MCF 10A (cell line): Measurements from ENCODE around the gene RAB29. TPM values are rescaled to one million over a fixed set of nuclear protein-coding genes. Genes with fewer than 3 reads are reported as not detected.

Source experiments
- BruUV-seq: library from RNA; stranded (reverse); fragments of 400-500 nt; replicated peaks from 2 replicates; lab custom pipeline; 2021; lab: Mats Ljungman, UMichigan
- CTCF ChIA-PET: fragments of 300-600 bp; sonication (Branson Sonifier 250); formaldehyde crosslinking; extraction: SDS; loops from one replicate; lab custom pipeline; 2021; ENCODE audit warnings: antibody characterized with exemption, inconsistent platforms; lab: Yijun Ruan, JAX
- POLR2A ChIA-PET: fragments of 300-600, 350-650 bp; sonication (Branson Sonifier 250); formaldehyde crosslinking; extraction: SDS; loops from one replicate; lab custom pipeline; 2020; ENCODE audit warnings: antibody characterized with exemption, inconsistent platforms; lab: Yijun Ruan, JAX
- DNase-seq: peaks from one replicate; pipeline ENCODE4 v3.0.0-alpha.2; 2018; ENCODE audit not compliant: unreplicated experiment
- H3K27ac Mint-ChIP-seq: one replicate; pipeline ENCODE4 v1.8.0; 2022; ENCODE audit warnings: mild to moderate bottlenecking, low read depth, mixed read lengths; ENCODE audit not compliant: unreplicated experiment
- H3K27me3 Mint-ChIP-seq: one replicate; pipeline ENCODE4 v1.8.0; 2022; ENCODE audit warnings: mixed read lengths; ENCODE audit not compliant: insufficient read depth, unreplicated experiment
- H3K36me3 Mint-ChIP-seq: one replicate; pipeline ENCODE4 v1.8.0; 2022; ENCODE audit warnings: mild to moderate bottlenecking, moderate library complexity, mixed read lengths; ENCODE audit not compliant: insufficient read depth, unreplicated experiment
- H3K4me1 Mint-ChIP-seq: one replicate; pipeline ENCODE4 v1.8.0; 2022; ENCODE audit warnings: mixed read lengths; ENCODE audit not compliant: insufficient read depth, unreplicated experiment
- H3K4me3 Mint-ChIP-seq: one replicate; pipeline ENCODE4 v1.8.0; 2022; ENCODE audit warnings: mild to moderate bottlenecking, moderate library complexity, mixed read lengths; ENCODE audit not compliant: unreplicated experiment
- H3K9me3 Mint-ChIP-seq: one replicate; pipeline ENCODE4 v1.8.0; 2022; ENCODE audit warnings: mixed read lengths; ENCODE audit not compliant: unreplicated experiment
- CTCF ChIP-seq: fragments of 200-600 bp; IDR thresholded peaks from one replicate; pipeline ENCODE4 v1.8.0; 2022; ENCODE audit warnings: antibody characterized with exemption, mild to moderate bottlenecking; ENCODE audit not compliant: unreplicated experiment
- intact Hi-C: fragments of 100-400 bp; cut with micrococcal nuclease; formaldehyde crosslinking; loops from 2 replicates; pipeline ENCODE4 v1.14.1; 2022
- total RNA-seq: library from RNA; stranded (reverse); gene quantifications from 2 replicates; pipeline ENCODE4 v1.2.3, GENCODE V29; 2022

The RAB29 gene
- total RNA-seq, 1 experiment from 2014 or later = 33.6 TPM

- TF ChIP-seq CTCF = no peak
- BruUV-seq = no TSS peak
- Mint-ChIP-seq H3K4me3 (no peak overlapping the region), H3K9me3 (no peaks in the 10 kb centered on the region), H3K36me3 (peaks cover 13% of the 10 kb centered on the region), H3K27me3 (no peaks in the 10 kb centered on the region), H3K4me1 (peaks cover 22% of the 10 kb centered on the region), H3K27ac (no peak overlapping the region)
- intact Hi-C loops = no loop called here
- ChIA-PET CTCF (interaction anchor here (0.6 to 6.4 kb wide), 6 partner anchors 12 to 547 kb away, joined by 3 to 54 read pairs (median 5); partner anchors contain the start of gene RAB29), POLR2A (interaction anchor here (0.6 to 1.8 kb wide), 5 partner anchors 8 to 55 kb away, joined by 3 to 6 read pairs (median 5); partner anchors contain the start of gene SLC41A1)
- DNase-seq = no peak
Observed at GRCh38 chr1:205803986-205804385, 28.7 kb upstream of the RAB29 start.

- H3K4me1 Mint-ChIP-seq = peaks cover 26% of the 10 kb centered on the region
- H3K36me3 Mint-ChIP-seq = peaks cover 6% of the 10 kb centered on the region
- intact Hi-C loops = no loop called here
- no peak for DNase-seq
- no peak for TF ChIP-seq CTCF
- no TSS peak for BruUV-seq
- ChIA-PET POLR2A (interaction anchor here (0.6 kb wide), 1 partner anchor 1251 kb away, joined by 3 read pairs; the partner anchor contains the start of gene PFKFB2), CTCF (interaction anchor here (1.0 kb wide), 2 partner anchors 10 to 106 kb away, joined by 3 to 4 read pairs; no protein-coding TSS in a partner anchor)
- H3K27ac Mint-ChIP-seq = no peak overlapping the region
- H3K27me3 Mint-ChIP-seq = no peaks in the 10 kb centered on the region
- H3K4me3 Mint-ChIP-seq = no peak overlapping the region
- H3K9me3 Mint-ChIP-seq = no peaks in the 10 kb centered on the region
Observed at GRCh38 chr1:205802060-205802459, 26.8 kb upstream of the RAB29 start.

GRCh38 chr1:205800981-205801703, 25.9 kb upstream of the RAB29 start:
- H3K36me3 Mint-ChIP-seq = peaks cover 6% of the 10 kb centered on the region
- no peak overlapping the region for H3K4me3 Mint-ChIP-seq
- intact Hi-C loops = no loop called here
- H3K27ac Mint-ChIP-seq = no peak overlapping the region
- no peak for DNase-seq
- no peak for TF ChIP-seq CTCF
- H3K4me1 Mint-ChIP-seq = peaks cover 24% of the 10 kb centered on the region
- CTCF ChIA-PET = interaction anchor here (0.6 to 1.9 kb wide), 5 partner anchors 9 to 176 kb away, joined by 3 to 14 read pairs (median 4); no protein-coding TSS in a partner anchor
- no TSS peak for BruUV-seq
- no peaks in the 10 kb centered on the region for H3K9me3 Mint-ChIP-seq
- H3K27me3 Mint-ChIP-seq = no peaks in the 10 kb centered on the region
- POLR2A ChIA-PET = interaction anchor here (0.6 kb wide), 1 partner anchor 1252 kb away, joined by 3 read pairs; the partner anchor contains the start of gene PFKFB2

GRCh38 chr1:205800427-205800826, 25.1 kb upstream of the RAB29 start:
- no peak for TF ChIP-seq CTCF

More at GRCh38 chr1:205800427-205800826, 25.1 kb upstream of the RAB29 start:
- no peaks in the 10 kb centered on the region for H3K27me3 Mint-ChIP-seq
- BruUV-seq = no TSS peak
- H3K4me1 Mint-ChIP-seq = peaks cover 17% of the 10 kb centered on the region
- no peak for DNase-seq
- ChIA-PET CTCF (interaction anchor here (0.6 to 1.9 kb wide), 4 partner anchors 9 to 177 kb away, joined by 3 to 14 read pairs (median 7); no protein-coding TSS in a partner anchor), POLR2A (no interaction called here)
- H3K27ac Mint-ChIP-seq = no peak overlapping the region
- no peak overlapping the region for H3K4me3 Mint-ChIP-seq
- intact Hi-C loops = no loop called here
- H3K9me3 Mint-ChIP-seq = no peaks in the 10 kb centered on the region
- H3K36me3 Mint-ChIP-seq = peaks cover 6% of the 10 kb centered on the region
